ENCODE results near the gene TMUB2. TPM values are rescaled to one million over a fixed set of nuclear protein-coding genes. Genes with fewer than 3 reads are reported as not detected.

The TMUB2 gene
- total and polyA plus RNA-seq, 2 of the 13 experiments (the other 11 are each of a cell fraction or from before 2014, with no cell fraction given): 26.9 to 50.8 TPM

GRCh38 chr17:44222112-44222869 is 35.5 kb downstream of the TMUB2 start (continued):
- TF ChIP-seq HDAC1 (CRISPR knock-in tag; IDR thresholded peaks at IDR 0.05) (peak; percentile 69), ATRX (CRISPR knock-in tag; IDR thresholded peaks at IDR 0.05; ENCODE audit: borderline replicate concordance) (no peak), TFAP4 (IDR thresholded peaks at IDR 0.05; ENCODE audit: borderline replicate concordance, low read depth) (peak; percentile 6; the same call in 1 of the 2 replicates), HOXA3 (CRISPR knock-in tag; IDR thresholded peaks at IDR 0.05) (peak; percentile 45; the same call in 1 of the 2 replicates), ZNF446 (CRISPR knock-in tag; IDR thresholded peaks at IDR 0.05) (no peak), ELK4 (CRISPR knock-in tag; IDR thresholded peaks at IDR 0.05; ENCODE audit: borderline replicate concordance) (no peak), CBFB (CRISPR knock-in tag; IDR thresholded peaks at IDR 0.05) (no peak), DR1 (CRISPR knock-in tag; IDR thresholded peaks at IDR 0.05) (0 out of 2 replicates have a peak, but pooled peaks have one; percentile 49), ESRRA (CRISPR knock-in tag; IDR thresholded peaks at IDR 0.05; ENCODE audit: low read depth) (no peak), RARG (CRISPR knock-in tag; IDR thresholded peaks at IDR 0.05; ENCODE audit: low read depth) (no peak), AFF4 (CRISPR knock-in tag; IDR thresholded peaks at IDR 0.05) (no peak), ZKSCAN8 (CRISPR knock-in tag; IDR thresholded peaks at IDR 0.05; ENCODE audit: borderline replicate concordance) (0 out of 2 replicates have a peak, but pooled peaks have one; percentile 35), POLR2AphosphoS5 (IDR thresholded peaks at IDR 0.05; ENCODE audit: low read depth, low read length) (no peak), ZBTB20 (CRISPR knock-in tag; IDR thresholded peaks at IDR 0.05; ENCODE audit: borderline replicate concordance, low read depth) (no peak), ZNF616 (CRISPR knock-in tag; IDR thresholded peaks at IDR 0.05; ENCODE audit: low read depth) (no peak), DMAP1 (CRISPR knock-in tag; IDR thresholded peaks at IDR 0.05) (no peak), SMARCC2 (IDR thresholded peaks at IDR 0.05) (no peak), ZFP36L2 (CRISPR knock-in tag; IDR thresholded peaks at IDR 0.05) (no peak), ZNF326 (CRISPR knock-in tag; IDR thresholded peaks at IDR 0.05; ENCODE audit: borderline replicate concordance) (no peak), ZNF34 (CRISPR knock-in tag; IDR thresholded peaks at IDR 0.05; ENCODE audit: borderline replicate concordance) (no peak), NFIC (IDR thresholded peaks at IDR 0.05; ENCODE audit: low read length) (no peak), PBX3 (CRISPR knock-in tag; IDR thresholded peaks at IDR 0.05; ENCODE audit: borderline replicate concordance) (no peak), SOX5 (CRISPR knock-in tag; IDR thresholded peaks at IDR 0.05; ENCODE audit: borderline replicate concordance) (no peak), FOXO1 (CRISPR knock-in tag; IDR thresholded peaks at IDR 0.05) (no peak), ZNF354B (CRISPR knock-in tag; IDR thresholded peaks at IDR 0.05) (no peak)

All from HepG2 (cell line).